Vagina (tissue), 2 donors: ENCODE measurements around the gene BNIP5. TPM values are rescaled to one million over a fixed set of nuclear protein-coding genes. Genes with fewer than 3 reads are reported as not detected.

ENCODE experiments used
- DNase-seq, 2 donors: peaks; one replicate each; pipeline ENCODE4 v3.0.0-alpha.2; 2017; ENCODE audit errors: extremely low spot score in 2 of 2
- H3K27ac ChIP-seq: fragments of 200-600 bp; sonication (generic); one replicate; pipeline ENCODE4 v1.5.1; 2019
- H3K27me3 ChIP-seq: fragments of 200-600 bp; sonication (generic); one replicate; pipeline ENCODE4 v1.5.1; 2019
- H3K36me3 ChIP-seq, 2 donors: fragments of 200-600 bp; sonication (generic); one replicate each; pipeline ENCODE4 v1.5.1; 2017 to 2019
- H3K4me1 ChIP-seq: fragments of 200-600 bp; sonication (generic); one replicate; pipeline ENCODE4 v1.5.1; 2019
- H3K4me3 ChIP-seq, 2 donors: fragments of 200-600 bp; sonication (generic); 1 replicate in 1 of 2; 2 replicates in 1 of 2; pipeline ENCODE4 v1.5.1; 2016 to 2019
- H3K9me3 ChIP-seq: fragments of 200-600 bp; sonication (generic); one replicate; pipeline ENCODE4 v1.5.1; 2019
- POLR2A ChIP-seq, 2 donors: fragments of 450-650 bp; IDR thresholded peaks; one replicate each; pipeline ENCODE4 v1.6.1; 2017; ENCODE audit warnings: antibody characterized with exemption in 2 of 2, mild to moderate bottlenecking in 2 of 2, moderate library complexity in 2 of 2
- POLR2AphosphoS5 ChIP-seq, 2 donors: sonication (generic); formaldehyde crosslinking; IDR thresholded peaks; one replicate each; pipeline ENCODE4 v1.9.0; 2017; ENCODE audit warnings: antibody characterized with exemption in 2 of 2, mild to moderate bottlenecking in 2 of 2, low read depth in 1 of 2; ENCODE audit not compliant: insufficient read depth in 1 of 2
- intact Hi-C: fragments of 100-400 bp; cut with DNase I; formaldehyde crosslinking; loops from one replicate; pipeline ENCODE4 v1.15.1; 2023
- total RNA-seq: library from RNA; depleted of rRNA; stranded (reverse); fragments of >200 nt; gene quantifications from one replicate; pipeline ENCODE4 v1.2.3, GENCODE V29; 2016
- TF ChIP-seq, protein P1 (sequence below), 3 experiments: fragments of 450-650 bp in 2 of 3; fragments of 200-600 bp in 1 of 3; sonication (generic) in 1 of 3; IDR thresholded peaks; one replicate each; pipeline ENCODE4 v1.5.1; 2017 to 2019; ENCODE audit warnings: antibody characterized with exemption in 3 of 3, mild to moderate bottlenecking in 2 of 3, moderate library complexity in 2 of 3

BNIP5 gene
- total RNA-seq, 1 donor from 2014 or later, result not detected

DNA sequence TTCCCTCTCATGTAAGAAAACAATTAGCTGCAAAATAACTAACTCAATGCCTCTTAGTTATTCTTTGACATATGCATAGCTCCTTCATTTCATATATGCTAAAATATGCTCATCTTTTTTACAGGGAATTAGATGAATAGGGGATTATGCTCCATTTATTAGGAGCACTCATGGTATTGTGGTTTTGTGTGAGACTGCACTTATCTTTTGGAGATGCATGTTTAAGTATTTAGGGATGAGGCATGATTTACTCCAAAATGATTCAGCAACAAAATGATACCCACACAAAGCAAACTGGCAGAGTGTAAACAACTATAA, 8.8 kb downstream of the BNIP5 start:
- Histone ChIP-seq H3K36me3 (no peaks in the 10 kb centered on the region), H3K4me1 (no peaks in the 10 kb centered on the region), H3K27me3 (no peaks in the 10 kb centered on the region), H3K27ac (no peak overlapping the region), H3K9me3 (no peaks in the 10 kb centered on the region), H3K4me3 (no peak overlapping the region)
- TF ChIP-seq POLR2A (IDR thresholded peaks at IDR 0.05) (no peak), POLR2AphosphoS5 (IDR thresholded peaks at IDR 0.05; ENCODE audit: insufficient read depth in 1 of 2, low read depth in 1 of 2) (no peak)
- TF ChIP-seq, protein P1, sequence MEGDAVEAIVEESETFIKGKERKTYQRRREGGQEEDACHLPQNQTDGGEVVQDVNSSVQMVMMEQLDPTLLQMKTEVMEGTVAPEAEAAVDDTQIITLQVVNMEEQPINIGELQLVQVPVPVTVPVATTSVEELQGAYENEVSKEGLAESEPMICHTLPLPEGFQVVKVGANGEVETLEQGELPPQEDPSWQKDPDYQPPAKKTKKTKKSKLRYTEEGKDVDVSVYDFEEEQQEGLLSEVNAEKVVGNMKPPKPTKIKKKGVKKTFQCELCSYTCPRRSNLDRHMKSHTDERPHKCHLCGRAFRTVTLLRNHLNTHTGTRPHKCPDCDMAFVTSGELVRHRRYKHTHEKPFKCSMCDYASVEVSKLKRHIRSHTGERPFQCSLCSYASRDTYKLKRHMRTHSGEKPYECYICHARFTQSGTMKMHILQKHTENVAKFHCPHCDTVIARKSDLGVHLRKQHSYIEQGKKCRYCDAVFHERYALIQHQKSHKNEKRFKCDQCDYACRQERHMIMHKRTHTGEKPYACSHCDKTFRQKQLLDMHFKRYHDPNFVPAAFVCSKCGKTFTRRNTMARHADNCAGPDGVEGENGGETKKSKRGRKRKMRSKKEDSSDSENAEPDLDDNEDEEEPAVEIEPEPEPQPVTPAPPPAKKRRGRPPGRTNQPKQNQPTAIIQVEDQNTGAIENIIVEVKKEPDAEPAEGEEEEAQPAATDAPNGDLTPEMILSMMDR (IDR thresholded peaks at IDR 0.05), result no peak
- DNase-seq, result no peak
- intact Hi-C loops, result no loop called here

GRCh38 chr6:36327226-36327918, 9.3 kb downstream of the BNIP5 start:
- intact Hi-C loops, result no loop called here
- H3K4me1 ChIP-seq, result no peaks in the 10 kb centered on the region
- no peaks in the 10 kb centered on the region for H3K27me3 ChIP-seq
- no peak for DNase-seq
- TF ChIP-seq POLR2AphosphoS5 (IDR thresholded peaks at IDR 0.05; ENCODE audit: insufficient read depth in 1 of 2, low read depth in 1 of 2) (no peak), POLR2A (IDR thresholded peaks at IDR 0.05) (no peak)
- TF ChIP-seq, protein P1 (IDR thresholded peaks at IDR 0.05), result no peak
- H3K9me3 ChIP-seq, result no peaks in the 10 kb centered on the region
- H3K36me3 ChIP-seq, result no peaks in the 10 kb centered on the region
- H3K27ac ChIP-seq, result no peak overlapping the region
- H3K4me3 ChIP-seq, result no peak overlapping the region

- Histone ChIP-seq H3K27ac (no peak overlapping the region), H3K4me1 (no peaks in the 10 kb centered on the region)
Measured at GRCh38 chr6:36326356-36326995, 10.2 kb downstream of the BNIP5 start.

DNA sequence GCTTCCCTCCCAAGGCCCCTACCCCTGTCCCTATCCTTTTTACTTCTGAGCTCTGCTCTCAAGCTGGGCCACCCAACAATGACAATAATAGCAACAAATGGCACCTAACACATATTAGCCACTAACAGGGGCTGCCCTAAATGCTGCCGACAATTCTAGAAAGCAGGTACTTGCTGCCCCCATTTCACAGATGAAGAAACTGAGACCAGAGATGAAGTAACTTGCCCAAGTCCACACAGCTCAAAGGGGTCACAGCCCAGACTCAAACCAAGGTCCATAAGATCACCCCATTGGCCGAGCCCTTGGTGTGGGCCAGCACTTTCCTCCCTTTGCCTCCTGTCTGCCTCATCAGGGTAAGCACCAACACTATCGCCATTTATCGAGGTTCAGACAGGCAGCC, 12.0 kb downstream of the BNIP5 start:
- Histone ChIP-seq H3K36me3 (no peaks in the 10 kb centered on the region), H3K4me1 (no peaks in the 10 kb centered on the region), H3K9me3 (no peaks in the 10 kb centered on the region), H3K4me3 (no peak overlapping the region), H3K27me3 (no peaks in the 10 kb centered on the region), H3K27ac (no peak overlapping the region)
- no peak for DNase-seq
- TF ChIP-seq POLR2AphosphoS5 (IDR thresholded peaks at IDR 0.05; ENCODE audit: insufficient read depth in 1 of 2, low read depth in 1 of 2) (no peak), POLR2A (IDR thresholded peaks at IDR 0.05) (no peak)
- intact Hi-C loops, result no loop called here

More at GRCh38 chr6:36326356-36326995, 10.2 kb downstream of the BNIP5 start:
- H3K36me3 ChIP-seq, result no peaks in the 10 kb centered on the region
- no peak overlapping the region for H3K4me3 ChIP-seq
- no peak for DNase-seq
- intact Hi-C loops, result no loop called here
- H3K27me3 ChIP-seq, result no peaks in the 10 kb centered on the region
- no peaks in the 10 kb centered on the region for H3K9me3 ChIP-seq
- no peak for TF ChIP-seq POLR2A (IDR thresholded peaks at IDR 0.05)
- TF ChIP-seq POLR2AphosphoS5 (IDR thresholded peaks at IDR 0.05; ENCODE audit: insufficient read depth in 1 of 2, low read depth in 1 of 2), result no peak
- TF ChIP-seq, protein P1 (IDR thresholded peaks at IDR 0.05), result no peak

DNA sequence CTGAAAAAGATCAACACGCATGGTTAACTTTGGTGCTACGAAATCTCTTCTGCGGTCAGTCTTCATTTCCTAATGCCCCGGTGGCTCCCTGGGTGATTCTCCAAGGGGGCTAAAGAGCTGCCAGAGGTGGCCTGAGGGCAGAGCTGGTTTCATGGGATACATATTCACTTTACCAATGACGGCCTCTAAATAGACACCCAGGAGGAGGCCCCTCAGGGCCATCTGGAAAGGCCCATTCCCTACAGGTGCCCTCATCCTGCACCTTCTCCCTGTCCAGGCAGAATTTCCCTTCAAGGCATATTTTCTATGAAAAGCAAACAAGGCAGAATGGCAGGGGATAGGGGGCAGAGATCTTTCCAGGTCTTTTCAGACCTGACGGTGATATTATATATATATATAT, 12.5 kb downstream of the BNIP5 start:
- TF ChIP-seq, protein P1 (IDR thresholded peaks at IDR 0.05), result no peak
- TF ChIP-seq POLR2AphosphoS5 (IDR thresholded peaks at IDR 0.05; ENCODE audit: insufficient read depth in 1 of 2, low read depth in 1 of 2) (no peak), POLR2A (IDR thresholded peaks at IDR 0.05) (no peak)
- Histone ChIP-seq H3K27ac (no peak overlapping the region), H3K4me1 (no peaks in the 10 kb centered on the region), H3K27me3 (no peaks in the 10 kb centered on the region), H3K9me3 (no peaks in the 10 kb centered on the region), H3K36me3 (no peaks in the 10 kb centered on the region), H3K4me3 (no peak overlapping the region)
- intact Hi-C loops, result no loop called here
- DNase-seq, result no peak
